SK-N-SH (cell line): Measurements from ENCODE around the gene LYSMD3. TPM values are rescaled to one million over a fixed set of nuclear protein-coding genes. Genes with fewer than 3 reads are reported as not detected.
A peak's percentile ranks its signal among the peaks of the same experiment; 100 is the strongest.

Source experiments
- CTCF ChIA-PET: fragments of 300-600, 350-600 bp; formaldehyde crosslinking; extraction: SDS; loops from one replicate; lab custom pipeline; 2021; lab: Yijun Ruan, JAX
- POLR2A ChIA-PET: fragments of 350-600 bp; sonication (Branson Sonifier 250); formaldehyde crosslinking; extraction: SDS; loops from one replicate; lab custom pipeline; 2020; ENCODE audit warnings: antibody characterized with exemption, inconsistent platforms; lab: Yijun Ruan, JAX
- DNase-seq: peaks from one replicate; pipeline ENCODE4 v3.0.0; 2012
- H2AFZ ChIP-seq: fragments of 200-600 bp; sonication (generic); 2 replicates; pipeline ENCODE4 v1.8.1; 2016; ENCODE audit warnings: antibody characterized with exemption, mild to moderate bottlenecking, low read depth
- H3F3A ChIP-seq: fragments of 200-600 bp; sonication (generic); replicated peaks from 2 replicates; pipeline ENCODE3; 2016; ENCODE audit warnings: antibody characterized with exemption, mild to moderate bottlenecking; ENCODE audit not compliant: insufficient read depth
- H3K27ac ChIP-seq, 2 experiments: fragments of 200-500 bp in 1 of 2; fragments of 200-600 bp in 1 of 2; sonication (Bioruptor generic) in 1 of 2; sonication (generic), shearing (Covaris generic) in 1 of 2; 2 replicates each; pipeline versions ENCODE4 v1.5.1 to v1.6.1; 2014 to 2016; ENCODE audit warnings: low read depth in 2 of 2, inconsistent platforms in 1 of 2, low read length in 1 of 2, mild to moderate bottlenecking in 1 of 2, mixed read lengths in 1 of 2
- H3K27me3 ChIP-seq: fragments of 200-600 bp; sonication (generic), shearing (Covaris generic); 2 replicates; pipeline ENCODE4 v1.6.1; 2016; ENCODE audit warnings: mixed run types; ENCODE audit not compliant: insufficient read depth
- H3K36me3 ChIP-seq, 2 experiments: fragments of 200-500 bp in 1 of 2; fragments of 200-600 bp in 1 of 2; sonication (Bioruptor generic) in 1 of 2; sonication (generic) in 1 of 2; replicated peaks in 1 of 2; 2 replicates each; pipeline versions ENCODE3 to v1.5.1; 2014 to 2016; ENCODE audit warnings: low read length in 1 of 2, mild to moderate bottlenecking in 1 of 2; ENCODE audit not compliant: insufficient read depth in 2 of 2, control insufficient read depth in 1 of 2
- H3K4me1 ChIP-seq, 2 experiments: fragments of 200-500 bp in 1 of 2; fragments of 200-600 bp in 1 of 2; sonication (Bioruptor generic) in 1 of 2; sonication (generic), shearing (Covaris generic) in 1 of 2; 2 replicates each; pipeline versions ENCODE4 v1.5.1 to v1.6.1; 2014 to 2016; ENCODE audit warnings: low read depth in 1 of 2, low read length in 1 of 2, mixed run types in 1 of 2; ENCODE audit not compliant: insufficient read depth in 2 of 2, control insufficient read depth in 1 of 2
- H3K4me2 ChIP-seq: fragments of 200-600 bp; sonication (generic), shearing (Covaris generic); 2 replicates; pipeline ENCODE4 v1.6.1; 2017; ENCODE audit warnings: mixed run types
- H3K4me3 ChIP-seq, 2 experiments: fragments of 200-500 bp in 1 of 2; fragments of 200-600 bp in 1 of 2; sonication (Bioruptor generic) in 1 of 2; sonication (generic), shearing (Covaris generic) in 1 of 2; 2 replicates each; pipeline versions ENCODE4 v1.5.1 to v1.8.1; 2014 to 2016; ENCODE audit warnings: low read depth in 2 of 2, inconsistent platforms in 1 of 2, low read length in 1 of 2, mild to moderate bottlenecking in 1 of 2, mixed read lengths in 1 of 2, moderate library complexity in 1 of 2
- H3K79me2 ChIP-seq: fragments of 200-600 bp; sonication (generic); 2 replicates; pipeline ENCODE4 v1.8.1; 2017; ENCODE audit warnings: mild to moderate bottlenecking; ENCODE audit not compliant: insufficient read depth
- H3K9ac ChIP-seq: fragments of 200-600 bp; sonication (generic); 2 replicates; pipeline ENCODE4 v1.6.1; 2017; ENCODE audit warnings: mixed run types
- H3K9me2 ChIP-seq: fragments of 200-600 bp; sonication (generic); 2 replicates; pipeline ENCODE4 v1.6.1; 2017; ENCODE audit warnings: mixed run types
- H3K9me3 ChIP-seq: fragments of 200-600 bp; sonication (generic); 2 replicates; pipeline ENCODE4 v1.6.1; 2017; ENCODE audit warnings: mixed run types, mild to moderate bottlenecking, moderate library complexity
- H4K20me1 ChIP-seq: fragments of 200-600 bp; sonication (generic); 2 replicates; pipeline ENCODE4 v1.6.1; 2017; ENCODE audit warnings: mild to moderate bottlenecking, mixed run types; ENCODE audit not compliant: insufficient read depth
- ELF1 ChIP-seq: IDR thresholded peaks from 2 replicates; pipeline ENCODE4 v1.4.0; 2012
- FOSL2 ChIP-seq: IDR thresholded peaks from 2 replicates; pipeline ENCODE4 v1.4.0; 2012; ENCODE audit warnings: low read depth, mild to moderate bottlenecking, moderate library complexity, borderline replicate concordance
- FOXM1 ChIP-seq: IDR thresholded peaks from 2 replicates; pipeline ENCODE4 v1.4.0; 2012; ENCODE audit warnings: low read depth, mild to moderate bottlenecking
- JUND ChIP-seq: IDR thresholded peaks from 2 replicates; pipeline ENCODE4 v1.4.0; 2012
- MEF2A ChIP-seq: IDR thresholded peaks from 2 replicates; pipeline ENCODE4 v1.4.0; 2012; ENCODE audit warnings: low read depth, borderline replicate concordance
- MXI1 ChIP-seq: IDR thresholded peaks from 2 replicates; pipeline ENCODE4 v1.6.1; 2012; ENCODE audit warnings: mild to moderate bottlenecking, low read depth, low read length, improper control_type of control experiment
- NFIC ChIP-seq: IDR thresholded peaks from 2 replicates; pipeline ENCODE4 v1.4.0; 2012; ENCODE audit warnings: borderline replicate concordance
- POLR2AphosphoS5 ChIP-seq: IDR thresholded peaks from 2 replicates; pipeline ENCODE4 v1.6.1; 2012; ENCODE audit warnings: low read depth, low read length
- RFX5 ChIP-seq: IDR thresholded peaks from 2 replicates; pipeline ENCODE4 v1.6.1; 2012; ENCODE audit warnings: mild to moderate bottlenecking, improper control_type of control experiment, low read length
- SMC3 ChIP-seq: IDR thresholded peaks from 2 replicates; pipeline ENCODE4 v1.6.1; 2012; ENCODE audit warnings: low read depth, low read length, improper control_type of control experiment
- TEAD4 ChIP-seq: IDR thresholded peaks from 2 replicates; pipeline ENCODE4 v1.4.0; 2012; ENCODE audit warnings: mild to moderate bottlenecking, borderline replicate concordance; ENCODE audit not compliant: insufficient read depth
- YY1 ChIP-seq: IDR thresholded peaks from 2 replicates; pipeline ENCODE4 v1.4.0; 2012; ENCODE audit warnings: low read depth, mild to moderate bottlenecking
- WGBS: methylation state at CpG from one replicate; pipeline ENCODE4 v1.1.6; 2017; ENCODE audit warnings: low lambda C conversion rate; 5-methylcytosine and 5-hydroxymethylcytosine counted together
- polyA plus RNA-seq, 3 experiments: library from polyadenylated mRNA; depleted of rRNA; stranded (reverse); fragments of >200 nt; gene quantifications; 2 replicates each; pipeline ENCODE4 v1.2.3, GENCODE V29; 2012
- TF ChIP-seq, protein P1 (sequence below): IDR thresholded peaks from 2 replicates; pipeline ENCODE4 v1.6.1; 2012; ENCODE audit warnings: mild to moderate bottlenecking, low read depth, low read length, moderate library complexity
- TF ChIP-seq, protein P2 (sequence below): fragments of 150-350 bp; IDR thresholded peaks from 2 replicates; pipeline ENCODE4 v1.6.1; 2017; ENCODE audit warnings: antibody characterized with exemption, low read length, low read depth, borderline replicate concordance
- TF ChIP-seq, protein P3 (sequence below): IDR thresholded peaks from 2 replicates; pipeline ENCODE4 v1.4.0; 2012; ENCODE audit warnings: low read depth
- TF ChIP-seq, protein P4 (sequence below): IDR thresholded peaks from 2 replicates; pipeline ENCODE4 v1.4.0; 2012; ENCODE audit warnings: low read depth, borderline replicate concordance

The LYSMD3 gene
- polyA plus RNA-seq, 1 of the 3 experiments (the other 2 are of a cell fraction), result 6.7 TPM

DNA sequence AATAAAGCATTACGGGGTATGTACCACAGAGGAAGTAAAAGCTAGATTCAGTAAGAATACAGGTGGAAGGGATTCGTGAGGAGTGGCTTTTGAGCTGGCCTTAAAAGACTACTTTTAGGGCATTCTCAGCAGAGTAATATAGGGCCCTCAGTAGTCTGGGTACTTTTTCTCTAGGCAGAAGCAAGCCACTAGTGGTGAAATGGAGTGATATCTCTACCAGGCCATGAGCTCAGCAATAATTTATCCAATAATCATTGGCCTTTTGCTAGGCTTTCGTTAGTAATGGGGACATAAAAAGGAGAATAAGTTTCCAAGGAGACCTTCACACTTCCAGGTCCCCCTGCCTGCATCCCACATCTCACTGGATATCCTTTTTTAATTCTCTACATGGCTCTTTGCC is 53.0 kb downstream of the LYSMD3 start:
- Histone ChIP-seq H3K27me3 (no peaks in the 10 kb centered on the region), H4K20me1 (no peaks in the 10 kb centered on the region), H3K27ac (no peak overlapping the region; a peak in 1 of 4 replicates), H3K36me3 (peaks cover 0 to under 1% of the 10 kb centered on the region in 2 experiments), H3K4me3 (no peak overlapping the region), H3K9me3 (no peaks in the 10 kb centered on the region), H2AFZ (no peak overlapping the region), H3K9ac (no peak overlapping the region), H3K79me2 (peaks cover 24% of the 10 kb centered on the region), H3F3A (no peaks in the 10 kb centered on the region), H3K9me2 (no peaks in the 10 kb centered on the region)
- no peak for DNase-seq
- ChIA-PET CTCF (interaction anchor here (0.7 kb wide), 2 partner anchors 54 to 134 kb away, joined by 3 to 4 read pairs; partner anchors contain the start of gene LYSMD3), POLR2A (no interaction called here)
- 98% methylated on average over 3 of the region's 3 CpGs for WGBS
- TF ChIP-seq SMC3 (no peak), TEAD4 (no peak), YY1 (no peak), MXI1 (no peak)
- TF ChIP-seq, protein P1, sequence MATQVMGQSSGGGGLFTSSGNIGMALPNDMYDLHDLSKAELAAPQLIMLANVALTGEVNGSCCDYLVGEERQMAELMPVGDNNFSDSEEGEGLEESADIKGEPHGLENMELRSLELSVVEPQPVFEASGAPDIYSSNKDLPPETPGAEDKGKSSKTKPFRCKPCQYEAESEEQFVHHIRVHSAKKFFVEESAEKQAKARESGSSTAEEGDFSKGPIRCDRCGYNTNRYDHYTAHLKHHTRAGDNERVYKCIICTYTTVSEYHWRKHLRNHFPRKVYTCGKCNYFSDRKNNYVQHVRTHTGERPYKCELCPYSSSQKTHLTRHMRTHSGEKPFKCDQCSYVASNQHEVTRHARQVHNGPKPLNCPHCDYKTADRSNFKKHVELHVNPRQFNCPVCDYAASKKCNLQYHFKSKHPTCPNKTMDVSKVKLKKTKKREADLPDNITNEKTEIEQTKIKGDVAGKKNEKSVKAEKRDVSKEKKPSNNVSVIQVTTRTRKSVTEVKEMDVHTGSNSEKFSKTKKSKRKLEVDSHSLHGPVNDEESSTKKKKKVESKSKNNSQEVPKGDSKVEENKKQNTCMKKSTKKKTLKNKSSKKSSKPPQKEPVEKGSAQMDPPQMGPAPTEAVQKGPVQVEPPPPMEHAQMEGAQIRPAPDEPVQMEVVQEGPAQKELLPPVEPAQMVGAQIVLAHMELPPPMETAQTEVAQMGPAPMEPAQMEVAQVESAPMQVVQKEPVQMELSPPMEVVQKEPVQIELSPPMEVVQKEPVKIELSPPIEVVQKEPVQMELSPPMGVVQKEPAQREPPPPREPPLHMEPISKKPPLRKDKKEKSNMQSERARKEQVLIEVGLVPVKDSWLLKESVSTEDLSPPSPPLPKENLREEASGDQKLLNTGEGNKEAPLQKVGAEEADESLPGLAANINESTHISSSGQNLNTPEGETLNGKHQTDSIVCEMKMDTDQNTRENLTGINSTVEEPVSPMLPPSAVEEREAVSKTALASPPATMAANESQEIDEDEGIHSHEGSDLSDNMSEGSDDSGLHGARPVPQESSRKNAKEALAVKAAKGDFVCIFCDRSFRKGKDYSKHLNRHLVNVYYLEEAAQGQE, result no peak
- TF ChIP-seq, protein P2, sequence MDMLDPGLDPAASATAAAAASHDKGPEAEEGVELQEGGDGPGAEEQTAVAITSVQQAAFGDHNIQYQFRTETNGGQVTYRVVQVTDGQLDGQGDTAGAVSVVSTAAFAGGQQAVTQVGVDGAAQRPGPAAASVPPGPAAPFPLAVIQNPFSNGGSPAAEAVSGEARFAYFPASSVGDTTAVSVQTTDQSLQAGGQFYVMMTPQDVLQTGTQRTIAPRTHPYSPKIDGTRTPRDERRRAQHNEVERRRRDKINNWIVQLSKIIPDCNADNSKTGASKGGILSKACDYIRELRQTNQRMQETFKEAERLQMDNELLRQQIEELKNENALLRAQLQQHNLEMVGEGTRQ, result no peak
- TF ChIP-seq, all 33 proteins: peak for 0
- Histone ChIP-seq H3K4me1 (peaks cover 10 to 21% of the 10 kb centered on the region in 2 experiments; a peak in 3 of 4 replicates), H3K4me2 (peak overlapping the region; percentile 30; the same call in 1 of the 2 replicates)

DNA sequence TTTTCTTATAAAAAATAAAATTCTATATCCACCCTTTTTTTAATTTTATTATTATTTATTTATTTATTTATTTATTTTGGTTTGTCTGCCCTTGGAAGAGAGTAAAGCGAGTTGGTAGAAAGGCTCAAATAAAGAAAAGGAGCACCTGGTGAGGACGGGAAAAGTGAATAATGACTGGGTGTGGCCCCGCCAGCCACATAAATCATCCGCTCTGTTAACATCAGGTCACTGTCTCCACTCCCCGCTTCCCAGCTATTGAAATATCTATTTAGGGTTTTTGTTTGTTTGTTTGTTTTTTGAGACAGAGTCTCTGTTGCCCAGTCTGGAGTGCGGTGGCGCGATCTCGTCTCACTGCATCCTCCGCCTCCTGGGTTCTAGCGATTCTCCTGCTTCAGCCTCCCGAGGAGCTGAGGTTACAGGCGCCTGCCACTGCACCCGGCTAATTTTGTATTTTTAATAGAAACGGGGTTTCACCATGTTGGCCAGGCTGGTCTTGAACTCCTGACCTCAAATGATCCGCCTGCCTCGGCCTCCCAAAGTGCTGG is 53.9 kb downstream of the LYSMD3 start:
- ChIA-PET POLR2A (interaction anchor here (1.7 kb wide), 1 partner anchor 65 kb away, joined by 6 read pairs; the partner anchor contains the start of gene CETN3), CTCF (interaction anchor here (0.7 to 1.7 kb wide), 7 partner anchors 8 to 308 kb away, joined by 3 to 7 read pairs (median 3); partner anchors contain the start of gene LYSMD3)
- peak overlapping the region; percentile 89 to 93 for H3K4me3 ChIP-seq
- peak overlapping the region; percentile 30; the same call in 1 of the 2 replicates for H3K4me2 ChIP-seq
- H3F3A ChIP-seq, result no peaks in the 10 kb centered on the region
- H3K27me3 ChIP-seq, result no peaks in the 10 kb centered on the region
- H4K20me1 ChIP-seq, result no peaks in the 10 kb centered on the region
- H3K9me2 ChIP-seq, result no peaks in the 10 kb centered on the region
- H3K9me3 ChIP-seq, result no peaks in the 10 kb centered on the region
- H3K36me3 ChIP-seq, result peaks cover 0 to 5% of the 10 kb centered on the region in 2 experiments
- 0 out of 2 replicates have a peak overlapping the region, but pooled peaks have one; percentile 82 for H2AFZ ChIP-seq
- H3K4me1 ChIP-seq, result peaks cover 10 to 21% of the 10 kb centered on the region in 2 experiments; a peak in 3 of 4 replicates
- peak overlapping the region; percentile 76; the same call in 1 of the 2 replicates for H3K9ac ChIP-seq
- WGBS, result 96% methylated on average over 17 of the region's 17 CpGs
- no peak for DNase-seq
- H3K27ac ChIP-seq, result no peak overlapping the region; a peak in 1 of 4 replicates
- peaks cover 28% of the 10 kb centered on the region for H3K79me2 ChIP-seq
- TF ChIP-seq ELF1, result no peak
- TF ChIP-seq RFX5, result no peak
- no peak for TF ChIP-seq NFIC
- TF ChIP-seq, protein P1, result no peak
- TF ChIP-seq JUND, result no peak
- no peak for TF ChIP-seq FOXM1
- TF ChIP-seq, protein P2, result no peak
- TF ChIP-seq FOSL2, result no peak
- TF ChIP-seq, protein P3, sequence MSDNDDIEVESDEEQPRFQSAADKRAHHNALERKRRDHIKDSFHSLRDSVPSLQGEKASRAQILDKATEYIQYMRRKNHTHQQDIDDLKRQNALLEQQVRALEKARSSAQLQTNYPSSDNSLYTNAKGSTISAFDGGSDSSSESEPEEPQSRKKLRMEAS, result no peak
- no peak for TF ChIP-seq MEF2A
- TF ChIP-seq POLR2AphosphoS5, result no peak
- TF ChIP-seq, protein P4, sequence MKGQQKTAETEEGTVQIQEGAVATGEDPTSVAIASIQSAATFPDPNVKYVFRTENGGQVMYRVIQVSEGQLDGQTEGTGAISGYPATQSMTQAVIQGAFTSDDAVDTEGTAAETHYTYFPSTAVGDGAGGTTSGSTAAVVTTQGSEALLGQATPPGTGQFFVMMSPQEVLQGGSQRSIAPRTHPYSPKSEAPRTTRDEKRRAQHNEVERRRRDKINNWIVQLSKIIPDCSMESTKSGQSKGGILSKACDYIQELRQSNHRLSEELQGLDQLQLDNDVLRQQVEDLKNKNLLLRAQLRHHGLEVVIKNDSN, result no peak
